Measurements from ENCODE around the gene INPP5A.

The INPP5A gene

DNA sequence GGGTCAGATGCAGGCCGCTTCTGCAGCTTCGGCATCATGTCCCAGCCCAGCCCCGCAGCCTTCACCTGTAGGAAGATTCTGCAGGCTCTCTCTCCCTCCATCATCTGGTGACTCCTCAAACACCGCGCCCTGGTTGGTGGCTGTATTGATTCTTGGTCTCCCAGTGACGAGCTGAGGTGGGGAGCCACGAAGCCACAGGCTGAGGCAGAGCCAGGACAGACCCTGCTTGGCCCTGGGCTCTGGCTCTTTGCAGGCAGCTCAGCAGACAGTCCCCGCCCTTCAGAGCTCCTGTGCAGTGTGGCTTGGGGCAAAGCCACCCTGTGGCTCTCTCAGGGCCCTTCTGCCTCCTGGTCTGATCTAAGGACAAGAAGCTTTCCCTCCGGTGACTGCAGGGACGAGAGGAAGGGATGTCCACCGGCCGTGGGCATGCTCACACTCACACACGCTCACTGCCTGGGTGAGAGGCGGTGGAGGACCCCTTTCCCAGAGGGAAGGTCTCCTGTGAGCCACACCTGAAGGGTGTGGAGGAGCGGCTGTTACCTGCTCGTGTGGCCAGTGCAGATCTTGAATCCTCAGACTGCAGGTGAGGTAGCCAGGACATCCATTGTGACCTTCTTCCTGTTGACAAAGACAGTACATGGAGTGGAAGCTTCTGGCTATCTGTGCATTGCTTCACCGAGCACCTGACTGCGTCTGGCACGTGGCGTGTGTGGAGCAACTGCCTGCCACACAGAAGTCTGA lies 79.6 kb downstream of the INPP5A start:
- H3F3A ChIP-seq (ENCODE audit: insufficient read depth, low read length) = no peaks in the 10 kb centered on the region
- H3K9me2 ChIP-seq (replicated peaks; ENCODE audit: insufficient read depth, low read length) = no peaks in the 10 kb centered on the region
- no peak overlapping the region for H3K4me2 ChIP-seq (ENCODE audit: low read depth, low read length)
- no peaks in the 10 kb centered on the region for H3K9me3 ChIP-seq (replicated peaks; ENCODE audit: insufficient read depth, low read length)
- no peak overlapping the region for H3K9ac ChIP-seq (ENCODE audit: low read length)
- no peaks in the 10 kb centered on the region for H3K27me3 ChIP-seq (replicated peaks; ENCODE audit: insufficient read depth, low read length)
- H4K20me1 ChIP-seq (ENCODE audit: insufficient read depth, low read length) = no peaks in the 10 kb centered on the region
- no peak overlapping the region for H3K4me3 ChIP-seq (ENCODE audit: low read length)
- no peaks in the 10 kb centered on the region for H3K4me1 ChIP-seq (ENCODE audit: low read length)
- TF ChIP-seq EZH2phosphoT487 (IDR thresholded peaks at IDR 0.05; ENCODE audit: low read length) = no peak
- H2AFZ ChIP-seq (ENCODE audit: low read length) = no peak overlapping the region
- H3K79me2 ChIP-seq (ENCODE audit: low read length) = no peaks in the 10 kb centered on the region
- H3K27ac ChIP-seq (ENCODE audit: low read length) = no peak overlapping the region
- DNase-seq = no peak
- no peaks in the 10 kb centered on the region for H3K36me3 ChIP-seq (replicated peaks; ENCODE audit: insufficient read depth, low read length)

DNA sequence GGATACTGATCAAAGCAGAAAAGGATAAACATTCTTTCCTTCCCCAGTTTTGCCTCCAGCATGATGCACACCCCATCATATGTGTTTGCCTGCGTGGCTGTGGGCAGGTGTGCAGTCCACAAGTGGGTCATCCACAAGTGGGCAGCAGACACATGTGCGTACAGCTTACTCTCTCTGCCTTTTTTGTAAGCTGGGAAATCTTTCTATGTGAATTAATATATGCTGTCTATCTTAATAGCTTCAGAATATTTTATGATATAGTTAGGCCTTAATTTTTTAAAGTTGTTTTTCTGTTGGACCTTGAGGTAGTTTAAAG lies 80.1 kb downstream of the INPP5A start:
- no peak overlapping the region for H3K27ac ChIP-seq (ENCODE audit: low read length)
- TF ChIP-seq EZH2 (optimal IDR thresholded peaks at IDR 0.05; ENCODE audit: low read depth, low read length) (no peak), EZH2phosphoT487 (IDR thresholded peaks at IDR 0.05; ENCODE audit: low read length) (no peak)
- TF ChIP-seq, protein P1, sequence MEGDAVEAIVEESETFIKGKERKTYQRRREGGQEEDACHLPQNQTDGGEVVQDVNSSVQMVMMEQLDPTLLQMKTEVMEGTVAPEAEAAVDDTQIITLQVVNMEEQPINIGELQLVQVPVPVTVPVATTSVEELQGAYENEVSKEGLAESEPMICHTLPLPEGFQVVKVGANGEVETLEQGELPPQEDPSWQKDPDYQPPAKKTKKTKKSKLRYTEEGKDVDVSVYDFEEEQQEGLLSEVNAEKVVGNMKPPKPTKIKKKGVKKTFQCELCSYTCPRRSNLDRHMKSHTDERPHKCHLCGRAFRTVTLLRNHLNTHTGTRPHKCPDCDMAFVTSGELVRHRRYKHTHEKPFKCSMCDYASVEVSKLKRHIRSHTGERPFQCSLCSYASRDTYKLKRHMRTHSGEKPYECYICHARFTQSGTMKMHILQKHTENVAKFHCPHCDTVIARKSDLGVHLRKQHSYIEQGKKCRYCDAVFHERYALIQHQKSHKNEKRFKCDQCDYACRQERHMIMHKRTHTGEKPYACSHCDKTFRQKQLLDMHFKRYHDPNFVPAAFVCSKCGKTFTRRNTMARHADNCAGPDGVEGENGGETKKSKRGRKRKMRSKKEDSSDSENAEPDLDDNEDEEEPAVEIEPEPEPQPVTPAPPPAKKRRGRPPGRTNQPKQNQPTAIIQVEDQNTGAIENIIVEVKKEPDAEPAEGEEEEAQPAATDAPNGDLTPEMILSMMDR (IDR thresholded peaks at IDR 0.05; ENCODE audit: low read length) = no peak
- no peaks in the 10 kb centered on the region for H3K9me2 ChIP-seq (replicated peaks; ENCODE audit: insufficient read depth, low read length)
- no peaks in the 10 kb centered on the region for H3K36me3 ChIP-seq (replicated peaks; ENCODE audit: insufficient read depth, low read length)
- no peak for DNase-seq
- H3K9me3 ChIP-seq (replicated peaks; ENCODE audit: insufficient read depth, low read length) = no peaks in the 10 kb centered on the region
- H3F3A ChIP-seq (ENCODE audit: insufficient read depth, low read length) = no peaks in the 10 kb centered on the region
- H3K27me3 ChIP-seq (replicated peaks; ENCODE audit: insufficient read depth, low read length) = no peaks in the 10 kb centered on the region
- H2AFZ ChIP-seq (ENCODE audit: low read length) = no peak overlapping the region
- no peak overlapping the region for H3K9ac ChIP-seq (ENCODE audit: low read length)
- H4K20me1 ChIP-seq (ENCODE audit: insufficient read depth, low read length) = no peaks in the 10 kb centered on the region
- no peak overlapping the region for H3K4me2 ChIP-seq (ENCODE audit: low read depth, low read length)
- H3K4me1 ChIP-seq (ENCODE audit: low read length) = no peaks in the 10 kb centered on the region
- no peaks in the 10 kb centered on the region for H3K79me2 ChIP-seq (ENCODE audit: low read length)
- no peak overlapping the region for H3K4me3 ChIP-seq (ENCODE audit: low read length)

GRCh38 chr10:132618158-132618919 lies 80.8 kb downstream of the INPP5A start:
- Histone ChIP-seq H3K4me1 (ENCODE audit: low read length) (no peaks in the 10 kb centered on the region), H3K4me2 (ENCODE audit: low read depth, low read length) (no peak overlapping the region), H3K9me3 (replicated peaks; ENCODE audit: insufficient read depth, low read length) (no peaks in the 10 kb centered on the region), H3K36me3 (replicated peaks; ENCODE audit: insufficient read depth, low read length) (no peaks in the 10 kb centered on the region), H3K4me3 (ENCODE audit: low read length) (no peak overlapping the region), H2AFZ (ENCODE audit: low read length) (no peak overlapping the region), H3F3A (ENCODE audit: insufficient read depth, low read length) (no peaks in the 10 kb centered on the region), H3K9me2 (replicated peaks; ENCODE audit: insufficient read depth, low read length) (no peaks in the 10 kb centered on the region), H3K27ac (ENCODE audit: low read length) (no peak overlapping the region), H3K79me2 (ENCODE audit: low read length) (no peaks in the 10 kb centered on the region), H4K20me1 (ENCODE audit: insufficient read depth, low read length) (no peaks in the 10 kb centered on the region), H3K27me3 (replicated peaks; ENCODE audit: insufficient read depth, low read length) (no peaks in the 10 kb centered on the region), H3K9ac (ENCODE audit: low read length) (no peak overlapping the region)
- TF ChIP-seq EZH2 (optimal IDR thresholded peaks at IDR 0.05; ENCODE audit: low read depth, low read length) (no peak), EZH2phosphoT487 (IDR thresholded peaks at IDR 0.05; ENCODE audit: low read length) (no peak)
- TF ChIP-seq, protein P1 (IDR thresholded peaks at IDR 0.05; ENCODE audit: low read length) = no peak
- no peak for DNase-seq

DNA sequence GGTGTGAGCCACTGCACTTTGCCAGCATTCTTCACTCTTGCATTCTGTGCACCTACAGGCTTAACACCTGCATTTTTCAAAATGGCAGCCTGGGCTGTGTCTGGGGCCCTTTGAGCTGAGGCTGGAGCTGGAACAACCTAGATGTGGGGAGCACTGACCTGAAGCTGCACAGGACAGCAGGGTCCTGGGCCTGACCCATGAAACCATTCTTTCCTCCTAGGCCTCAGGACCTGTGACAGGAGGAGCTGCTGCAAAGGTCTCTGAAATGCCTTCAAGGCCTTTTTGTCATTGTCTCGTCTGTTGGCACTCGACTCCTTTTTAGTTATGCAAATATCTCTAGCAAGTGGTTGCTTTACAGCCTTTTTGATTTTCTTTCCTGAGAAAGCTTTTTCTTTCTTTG lies 82.3 kb downstream of the INPP5A start:
- Histone ChIP-seq H2AFZ (ENCODE audit: low read length) (no peak overlapping the region), H3K9me2 (replicated peaks; ENCODE audit: insufficient read depth, low read length) (no peaks in the 10 kb centered on the region), H3K4me3 (ENCODE audit: low read length) (no peak overlapping the region), H3K79me2 (ENCODE audit: low read length) (no peaks in the 10 kb centered on the region), H3K9me3 (replicated peaks; ENCODE audit: insufficient read depth, low read length) (no peaks in the 10 kb centered on the region), H4K20me1 (ENCODE audit: insufficient read depth, low read length) (no peaks in the 10 kb centered on the region), H3K36me3 (replicated peaks; ENCODE audit: insufficient read depth, low read length) (no peaks in the 10 kb centered on the region), H3F3A (ENCODE audit: insufficient read depth, low read length) (no peaks in the 10 kb centered on the region), H3K4me1 (ENCODE audit: low read length) (no peaks in the 10 kb centered on the region), H3K27ac (ENCODE audit: low read length) (no peak overlapping the region), H3K4me2 (ENCODE audit: low read depth, low read length) (no peak overlapping the region), H3K27me3 (replicated peaks; ENCODE audit: insufficient read depth, low read length) (no peaks in the 10 kb centered on the region), H3K9ac (ENCODE audit: low read length) (no peak overlapping the region)
- DNase-seq = no peak
- TF ChIP-seq EZH2phosphoT487 (IDR thresholded peaks at IDR 0.05; ENCODE audit: low read length) = no peak
- TF ChIP-seq EZH2 (optimal IDR thresholded peaks at IDR 0.05; ENCODE audit: low read depth, low read length) = no peak
- TF ChIP-seq, protein P1 (IDR thresholded peaks at IDR 0.05; ENCODE audit: low read length) = no peak
